Breast epithelium (tissue), 4 donors: ENCODE results near the gene PTPRA. TPM values are rescaled to one million over a fixed set of nuclear protein-coding genes. Genes with fewer than 3 reads are reported as not detected.
A peak's percentile ranks its signal among the peaks of the same experiment; 100 is the strongest.

Source experiments
- DNase-seq, 2 donors: peaks; one replicate each; pipeline ENCODE4 v3.0.0-alpha.2; 2019; ENCODE audit warnings: low spot score in 2 of 2
- H3K27ac ChIP-seq, 2 donors: fragments of 200-600 bp; sonication (generic) in 1 of 2; one replicate each; pipeline ENCODE4 v1.5.1; 2016 to 2019; ENCODE audit warnings: mild to moderate bottlenecking in 1 of 2
- H3K27me3 ChIP-seq, 2 donors: fragments of 200-600 bp; sonication (generic) in 1 of 2; one replicate each; pipeline versions ENCODE4 v1.5.1 to v1.6.0; 2017 to 2019; ENCODE audit warnings: control low read depth in 1 of 2, mild to moderate bottlenecking in 1 of 2
- H3K36me3 ChIP-seq: fragments of 200-600 bp; one replicate; pipeline ENCODE4 v1.5.1; 2019
- H3K4me1 ChIP-seq, 2 donors: fragments of 200-600 bp; sonication (generic); one replicate each; pipeline ENCODE4 v1.5.1; 2016 to 2019; ENCODE audit warnings: control low read depth in 1 of 2
- H3K4me3 ChIP-seq, 3 donors: fragments of 200-600 bp; sonication (generic); 1 replicate in 2 of 3; 2 replicates in 1 of 3; pipeline ENCODE4 v1.5.1; 2016 to 2019; ENCODE audit warnings: mild to moderate bottlenecking in 3 of 3, moderate library complexity in 2 of 3
- H3K9me3 ChIP-seq, 2 donors: fragments of 200-600 bp; sonication (generic) in 1 of 2; one replicate each; pipeline ENCODE4 v1.5.1; 2016 to 2019; ENCODE audit warnings: control low read depth in 1 of 2
- CTCF ChIP-seq, 3 donors: fragments of 450-650 bp; IDR thresholded peaks; one replicate each; pipeline ENCODE4 v1.5.1; 2016 to 2017; ENCODE audit warnings: antibody characterized with exemption in 3 of 3, mild to moderate bottlenecking in 3 of 3, moderate library complexity in 3 of 3
- POLR2A ChIP-seq: fragments of 450-650 bp; IDR thresholded peaks from one replicate; pipeline ENCODE4 v1.6.1; 2016; ENCODE audit warnings: antibody characterized with exemption, mild to moderate bottlenecking, moderate library complexity
- POLR2AphosphoS5 ChIP-seq, 3 donors: sonication (generic); formaldehyde crosslinking; IDR thresholded peaks; one replicate each; pipeline ENCODE4 v1.6.1; 2017; ENCODE audit warnings: antibody characterized with exemption in 3 of 3
- intact Hi-C: fragments of 100-400 bp; cut with DNase I; formaldehyde crosslinking; loops from one replicate; pipeline ENCODE4 v1.15.1; 2023; ENCODE audit warnings: low total_unique reads
- total RNA-seq, 3 donors: library from RNA; depleted of rRNA; stranded (reverse); fragments of >200 nt; gene quantifications; one replicate each; pipeline ENCODE4 v1.1.0, GENCODE V29; 2016

The PTPRA gene
- total RNA-seq, 3 donors from 2014 or later: 89.1 to 102 (median 96.0) TPM

- TF ChIP-seq CTCF (IDR thresholded peaks at IDR 0.05) (no peak), POLR2A (no peak), POLR2AphosphoS5 (IDR thresholded peaks at IDR 0.05) (no peak)
- Histone ChIP-seq H3K27ac (no peak overlapping the region), H3K4me1 (no peaks in the 10 kb centered on the region), H3K36me3 (no peaks in the 10 kb centered on the region), H3K27me3 (no peaks in the 10 kb centered on the region), H3K4me3 (no peak overlapping the region), H3K9me3 (no peaks in the 10 kb centered on the region)
- no peak for DNase-seq
- intact Hi-C loops: no loop called here
Observed at GRCh38 chr20:2937902-2938301, 64.6 kb downstream of the PTPRA start.

- Histone ChIP-seq H3K4me1 (no peaks in the 10 kb centered on the region), H3K36me3 (no peaks in the 10 kb centered on the region), H3K27me3 (no peaks in the 10 kb centered on the region), H3K27ac (no peak overlapping the region), H3K4me3 (no peak overlapping the region), H3K9me3 (no peaks in the 10 kb centered on the region)
- no peak for DNase-seq
- no peak for TF ChIP-seq POLR2AphosphoS5 (IDR thresholded peaks at IDR 0.05)
- TF ChIP-seq CTCF (IDR thresholded peaks at IDR 0.05): no peak
- TF ChIP-seq POLR2A: no peak
- intact Hi-C loops: no loop called here
Observed at GRCh38 chr20:2942439-2942838, 69.2 kb downstream of the PTPRA start.

- H3K36me3 ChIP-seq: no peaks in the 10 kb centered on the region
- intact Hi-C loops: no loop called here
- no peaks in the 10 kb centered on the region for H3K4me1 ChIP-seq
- H3K4me3 ChIP-seq: no peak overlapping the region
- no peak for DNase-seq
- H3K27me3 ChIP-seq: no peaks in the 10 kb centered on the region
- no peak for TF ChIP-seq POLR2AphosphoS5 (IDR thresholded peaks at IDR 0.05)
- TF ChIP-seq CTCF (IDR thresholded peaks at IDR 0.05): no peak
- no peak for TF ChIP-seq POLR2A
- peak overlapping the region in 1 of 2 donors; percentile 34 for H3K27ac ChIP-seq
- H3K9me3 ChIP-seq: no peaks in the 10 kb centered on the region
Observed at GRCh38 chr20:2946988-2947961, 74.0 kb downstream of the PTPRA start.

GRCh38 chr20:2948968-2949367 lies 75.7 kb downstream of the PTPRA start:
- H3K36me3 ChIP-seq: no peaks in the 10 kb centered on the region
- no peaks in the 10 kb centered on the region for H3K27me3 ChIP-seq
- no peak overlapping the region for H3K4me3 ChIP-seq
- H3K4me1 ChIP-seq: no peaks in the 10 kb centered on the region
- TF ChIP-seq CTCF (IDR thresholded peaks at IDR 0.05) (no peak), POLR2AphosphoS5 (IDR thresholded peaks at IDR 0.05) (no peak), POLR2A (no peak)
- intact Hi-C loops: no loop called here
- H3K27ac ChIP-seq: no peak overlapping the region
- DNase-seq: no peak
- no peaks in the 10 kb centered on the region for H3K9me3 ChIP-seq

- TF ChIP-seq CTCF (IDR thresholded peaks at IDR 0.05) (no peak), POLR2A (no peak), POLR2AphosphoS5 (IDR thresholded peaks at IDR 0.05) (no peak)
- H3K27ac ChIP-seq: no peak overlapping the region
- no peaks in the 10 kb centered on the region for H3K27me3 ChIP-seq
- H3K4me3 ChIP-seq: no peak overlapping the region
- H3K9me3 ChIP-seq: no peaks in the 10 kb centered on the region
- no peaks in the 10 kb centered on the region for H3K4me1 ChIP-seq
- intact Hi-C loops: no loop called here
- no peaks in the 10 kb centered on the region for H3K36me3 ChIP-seq
- DNase-seq: no peak
Observed at GRCh38 chr20:2952766-2953165, 79.5 kb downstream of the PTPRA start.
